Thyroid gland (tissue), 4 donors: ENCODE results near the gene ATP6V1G2.

Source experiments
- CTCF ChIP-seq, 6 experiments: fragments of 200-600 bp in 3 of 6; fragments of 450-650 bp in 3 of 6; sonication (generic) in 3 of 6; IDR thresholded peaks; one replicate each; pipeline ENCODE4 v1.5.1; 2016 to 2019; ENCODE audit warnings: antibody characterized with exemption in 6 of 6, mild to moderate bottlenecking in 2 of 6, inconsistent platforms in 1 of 6, moderate library complexity in 1 of 6
- POLR2A ChIP-seq, 2 donors: fragments of 450-650 bp; IDR thresholded peaks; one replicate each; pipeline ENCODE4 v1.6.1; 2017; ENCODE audit warnings: antibody characterized with exemption in 2 of 2, mild to moderate bottlenecking in 2 of 2, moderate library complexity in 1 of 2

- TF ChIP-seq POLR2A (IDR thresholded peaks at IDR 0.05): no peak
- no peak for TF ChIP-seq CTCF (IDR thresholded peaks at IDR 0.05)
Measured at GRCh38 chr6:31568537-31568961, 22.1 kb upstream of the ATP6V1G2 start.
